Esophagus squamous epithelium (tissue), 4 donors: Measurements from ENCODE around the gene CPTP.

Source experiments
- CTCF ChIP-seq, 6 experiments: fragments of 450-650 bp in 4 of 6; fragments of 200-600 bp in 2 of 6; sonication (generic) in 2 of 6; IDR thresholded peaks; one replicate each; pipeline ENCODE4 v1.5.1; 2016 to 2019; ENCODE audit warnings: antibody characterized with exemption in 6 of 6, mild to moderate bottlenecking in 4 of 6, moderate library complexity in 4 of 6
- POLR2A ChIP-seq, 4 donors: fragments of 450-650 bp; IDR thresholded peaks; one replicate each; pipeline ENCODE4 v1.6.1; 2017; ENCODE audit warnings: antibody characterized with exemption in 4 of 4, mild to moderate bottlenecking in 4 of 4, moderate library complexity in 3 of 4

DNA sequence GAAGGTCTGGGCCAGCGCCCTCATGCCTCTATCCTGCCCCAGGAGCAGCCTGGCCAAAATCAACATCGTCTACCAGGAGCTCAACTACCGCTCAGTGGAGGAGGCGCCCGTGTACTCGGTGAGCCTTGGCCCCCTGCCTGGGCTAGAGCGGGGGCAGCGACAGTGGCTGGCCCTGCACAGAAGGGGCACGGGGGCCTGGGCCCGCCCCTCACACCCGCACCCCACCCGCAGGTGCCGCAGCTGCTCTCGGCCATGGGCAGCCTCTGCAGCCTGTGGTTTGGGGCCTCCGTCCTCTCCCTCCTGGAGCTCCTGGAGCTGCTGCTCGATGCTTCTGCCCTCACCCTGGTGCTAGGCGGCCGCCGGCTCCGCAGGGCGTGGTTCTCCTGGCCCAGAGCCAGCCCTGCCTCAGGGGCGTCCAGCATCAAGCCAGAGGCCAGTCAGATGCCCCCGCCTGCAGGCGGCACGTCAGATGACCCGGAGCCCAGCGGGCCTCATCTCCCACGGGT lies 33.5 kb upstream of the CPTP start:
- TF ChIP-seq CTCF (IDR thresholded peaks at IDR 0.05) (no peak), POLR2A (IDR thresholded peaks at IDR 0.05) (no peak)
